Activated CD8-positive, alpha-beta memory T cell treated with anti-CD3 and anti-CD28 coated beads, Interleukin-2, amount 50 U/mL, for 24 hours (primary cell): ENCODE measurements around the gene UBQLNL.

Experiments
- DNase-seq: peaks from one replicate; pipeline ENCODE4 v3.0.0-alpha.2; 2020; ENCODE audit errors: extremely low read depth

UBQLNL gene

DNA sequence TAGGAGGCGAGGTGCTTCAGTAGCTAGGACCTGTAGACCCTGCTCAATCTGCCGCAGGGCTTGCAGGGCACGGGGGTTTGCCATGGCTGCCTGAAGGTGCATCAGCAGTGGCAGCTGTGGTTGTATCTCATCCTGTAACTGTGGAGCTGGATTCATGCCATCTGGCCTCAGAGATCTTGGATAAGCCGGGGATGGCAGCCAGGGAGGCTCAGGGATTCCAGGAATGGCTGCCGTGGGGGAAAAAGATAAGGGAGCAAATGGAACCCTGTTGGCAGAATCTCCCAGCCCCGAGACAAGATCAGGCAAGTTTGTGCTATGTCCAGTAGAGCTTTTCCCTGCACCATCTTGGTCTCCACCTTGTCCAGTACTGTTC, 8.6 kb downstream of the UBQLNL start:
- no peak for DNase-seq

DNA sequence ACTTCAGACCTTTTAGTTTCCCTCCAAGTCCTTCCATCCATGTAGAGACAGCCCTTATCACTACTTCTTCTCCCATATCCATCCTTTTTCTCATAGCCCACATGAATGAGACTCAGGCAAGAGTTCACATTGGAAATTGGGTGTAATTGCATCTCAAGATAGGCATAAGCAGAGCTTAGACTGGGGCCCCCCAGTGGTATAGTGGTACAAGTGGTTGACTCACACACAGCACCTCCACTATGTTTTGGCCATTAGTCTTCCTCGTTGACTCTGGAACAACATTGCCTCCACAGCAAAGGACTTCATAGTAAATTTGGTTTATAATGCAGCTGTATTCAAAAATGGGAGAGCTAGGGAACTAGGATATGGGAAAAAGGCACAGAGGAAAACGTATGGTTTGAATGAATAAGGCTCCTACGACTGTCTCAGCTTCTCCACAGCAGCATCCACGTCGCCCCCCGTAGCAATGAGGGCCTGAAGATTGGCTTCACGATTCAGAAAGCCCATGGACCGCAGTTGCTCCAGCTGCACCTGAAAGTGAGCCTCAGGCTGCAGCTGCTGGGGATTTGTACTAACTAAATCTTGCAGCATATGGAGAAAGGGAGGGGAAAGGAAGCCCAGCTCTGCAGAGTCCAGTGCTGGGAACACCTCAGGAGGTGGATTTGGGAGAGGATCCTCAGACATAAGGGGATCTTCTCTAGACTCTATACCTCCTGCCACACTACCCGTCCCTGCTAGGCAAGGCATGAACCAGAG, 9.1 kb downstream of the UBQLNL start:
- DNase-seq: no peak

DNA sequence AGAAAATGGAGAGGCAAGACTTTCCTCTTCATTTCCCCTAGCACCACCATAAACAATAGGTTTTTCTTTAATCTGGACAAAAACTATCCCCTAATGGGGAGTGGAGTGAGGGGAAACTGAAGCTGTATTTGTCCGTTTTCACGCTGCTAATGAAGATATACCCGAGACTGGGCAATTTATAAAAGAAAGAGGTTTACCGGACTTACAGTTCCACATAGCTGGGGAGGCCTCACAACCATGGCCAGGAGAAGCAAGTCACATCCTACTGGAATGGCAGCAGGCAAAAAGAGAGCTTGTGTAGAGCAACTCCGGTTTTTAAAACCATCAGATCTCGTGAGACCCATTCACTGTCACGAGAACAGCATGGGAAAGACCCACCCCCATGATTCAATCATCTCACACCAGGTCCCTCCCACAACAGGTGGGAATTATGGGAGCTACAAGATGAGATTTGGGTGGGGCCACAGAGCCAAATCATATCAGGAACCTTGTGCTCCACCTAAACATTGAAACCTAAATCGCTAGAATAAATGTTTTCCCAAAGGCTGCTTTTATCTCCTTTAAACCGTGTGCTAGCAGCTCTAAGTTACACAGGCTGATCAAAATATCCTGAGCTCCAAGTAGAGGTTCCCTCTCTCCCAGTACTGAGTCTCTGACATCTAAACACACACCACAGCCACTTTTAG, 11.0 kb downstream of the UBQLNL start:
- no peak for DNase-seq

DNA sequence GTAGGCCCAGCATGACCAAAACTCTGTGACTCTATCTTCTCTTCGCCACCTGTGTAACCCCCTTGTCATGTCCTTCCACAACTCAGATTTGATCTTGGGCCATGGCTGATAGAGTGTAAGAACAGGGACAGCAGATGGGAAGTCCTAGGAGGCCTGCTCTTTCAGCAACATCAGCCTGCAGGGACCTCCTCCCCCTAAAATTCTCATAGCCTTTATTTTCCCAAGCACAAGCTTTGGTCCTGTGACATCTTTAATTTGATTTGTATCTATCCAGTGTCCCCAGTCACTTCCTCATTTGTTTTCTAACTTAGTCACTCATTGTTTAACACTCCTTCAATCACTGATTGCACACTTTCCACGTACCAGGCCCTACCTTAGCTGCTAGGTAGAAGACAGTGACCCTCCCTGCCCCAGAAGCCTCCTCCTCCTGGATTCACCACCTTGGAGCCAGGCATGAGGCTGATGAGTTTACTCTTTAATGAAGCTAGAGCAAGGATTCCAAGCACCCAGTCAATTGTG, 12.0 kb downstream of the UBQLNL start:
- DNase-seq: no peak

DNA sequence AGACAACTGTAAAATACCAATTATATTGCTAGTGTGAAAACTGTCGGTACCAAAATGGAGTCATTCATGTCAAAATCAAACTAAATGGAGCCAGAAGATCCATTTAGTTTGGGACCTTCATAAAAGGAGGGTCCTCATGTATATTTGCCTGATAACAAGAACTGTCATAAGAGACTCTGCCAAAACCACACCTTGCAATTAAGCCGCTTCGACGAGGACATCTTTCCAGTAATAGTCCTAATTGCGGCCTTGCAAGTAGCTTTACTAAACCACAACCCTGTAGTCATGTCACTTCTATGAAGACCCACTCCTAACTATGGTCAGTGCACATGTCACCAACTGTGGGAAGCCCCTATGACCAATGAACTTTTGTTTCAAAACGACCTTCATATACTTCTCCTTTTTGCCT, 16.1 kb downstream of the UBQLNL start:
- DNase-seq: no peak

DNA sequence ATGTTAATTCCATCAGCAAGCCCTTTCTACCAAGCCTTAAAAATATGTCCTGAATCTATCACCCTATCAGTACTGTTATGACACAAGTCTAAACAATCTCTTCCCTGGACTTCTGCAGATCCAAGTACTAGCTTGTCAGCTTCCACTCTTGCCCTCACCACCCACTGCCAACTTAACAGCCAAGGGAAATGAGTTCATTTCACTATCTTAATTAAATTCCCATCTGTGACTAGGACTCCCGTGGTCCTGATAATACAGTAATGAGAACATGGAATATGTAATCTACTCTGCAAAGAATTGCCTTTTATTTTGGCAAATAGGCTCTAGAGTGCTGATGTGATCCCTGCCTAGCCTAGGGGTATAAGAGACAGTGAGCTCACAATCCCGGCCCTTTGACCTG, 16.8 kb downstream of the UBQLNL start:
- DNase-seq: no peak

DNA sequence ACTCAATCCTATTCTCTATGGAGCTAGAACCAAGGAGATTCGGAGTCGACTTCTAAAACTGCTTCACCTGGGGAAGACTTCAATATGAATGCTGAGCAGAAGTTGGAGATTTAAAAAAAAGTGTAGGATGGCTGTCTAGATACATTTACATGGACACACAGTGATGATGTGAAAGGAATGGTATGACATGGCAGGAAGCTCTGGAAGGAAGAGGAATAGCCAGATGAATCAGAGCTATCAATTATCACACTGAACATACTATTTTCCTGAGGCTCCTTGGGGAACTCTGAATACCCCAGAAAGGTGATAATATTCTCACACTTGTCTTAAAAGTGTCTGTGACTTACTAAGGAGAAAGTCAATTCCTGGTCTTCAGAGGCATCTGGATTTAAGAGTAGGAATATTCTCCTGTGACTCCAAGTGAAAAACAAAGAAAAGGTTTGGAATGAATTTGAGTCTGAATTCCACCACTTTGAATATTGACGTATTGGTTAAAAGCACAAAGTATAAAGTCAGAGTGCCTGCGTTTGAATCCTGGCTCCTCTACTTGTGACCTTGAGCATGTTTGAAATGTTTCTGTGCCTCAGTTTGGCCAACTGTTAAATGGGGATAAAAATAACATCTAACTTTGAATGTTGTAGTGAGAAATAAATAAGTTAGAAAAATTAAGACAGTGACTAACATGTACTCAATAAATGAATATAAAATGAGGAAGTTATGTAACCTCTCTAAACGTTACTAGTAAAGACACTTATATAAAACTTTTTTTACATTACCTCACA, 26.7 kb downstream of the UBQLNL start:
- no peak for DNase-seq

DNA sequence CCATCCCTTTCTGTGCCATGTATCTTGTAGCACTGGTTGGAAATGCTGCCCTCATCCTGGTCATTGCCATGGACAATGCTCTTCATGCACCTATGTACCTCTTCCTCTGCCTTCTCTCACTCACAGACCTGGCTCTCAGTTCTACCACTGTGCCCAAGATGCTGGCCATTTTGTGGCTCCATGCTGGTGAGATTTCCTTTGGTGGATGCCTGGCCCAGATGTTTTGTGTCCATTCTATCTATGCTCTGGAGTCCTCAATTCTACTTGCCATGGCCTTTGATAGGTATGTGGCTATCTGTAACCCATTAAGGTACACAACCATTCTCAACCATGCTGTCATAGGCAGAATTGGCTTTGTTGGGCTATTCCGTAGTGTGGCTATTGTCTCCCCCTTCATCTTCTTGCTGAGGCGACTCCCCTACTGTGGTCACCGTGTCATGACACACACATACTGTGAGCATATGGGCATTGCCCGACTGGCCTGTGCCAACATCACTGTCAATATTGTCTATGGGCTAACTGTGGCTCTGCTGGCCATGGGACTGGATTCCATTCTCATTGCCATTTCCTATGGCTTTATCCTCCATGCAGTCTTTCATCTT, 27.6 kb downstream of the UBQLNL start:
- DNase-seq: no peak

DNA sequence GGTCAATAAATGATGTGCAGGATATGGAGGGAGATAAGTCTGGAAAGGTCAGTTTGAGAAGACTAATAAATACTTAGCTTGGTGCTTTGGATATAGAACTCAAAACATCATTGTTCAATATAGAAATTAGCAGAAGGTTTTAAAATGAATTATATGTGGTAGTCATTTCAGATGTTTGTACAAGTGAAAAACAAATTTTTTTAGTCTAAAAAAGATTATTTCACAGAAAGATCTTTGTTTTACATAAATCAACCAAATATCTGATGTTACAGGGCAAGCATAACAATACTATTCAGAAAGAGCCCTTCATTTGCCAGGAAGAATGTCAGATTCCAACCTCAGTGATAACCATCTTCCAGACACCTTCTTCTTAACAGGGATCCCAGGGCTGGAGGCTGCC, 28.1 kb downstream of the UBQLNL start, which contains the start of gene OR52D1:
Gene OR52D1, plus strand, starts transcription at position 301 of the 400 bp plus-strand sequence. Its CDS starts 22 bp downstream, at position 323.
- DNase-seq: no peak

DNA sequence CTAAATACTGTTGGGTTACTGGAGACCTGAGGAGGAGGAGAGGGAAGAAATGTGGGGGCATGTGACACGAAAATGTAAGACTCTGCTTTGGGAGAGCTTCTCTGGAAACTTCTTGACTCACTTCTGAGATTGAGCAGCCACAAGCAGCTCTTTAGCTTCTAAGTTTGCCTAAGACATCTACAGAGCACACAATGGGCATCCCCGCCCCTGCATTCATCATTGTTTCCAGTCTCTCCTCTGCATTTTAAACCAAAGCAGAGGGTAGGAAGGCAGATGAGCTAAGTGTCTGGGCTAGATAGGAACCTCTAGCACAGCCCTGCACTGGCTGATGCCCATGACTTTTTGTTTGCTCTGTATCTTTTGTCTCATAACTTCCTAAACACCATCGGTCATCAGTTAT, 30.1 kb downstream of the UBQLNL start:
- no peak for DNase-seq

DNA sequence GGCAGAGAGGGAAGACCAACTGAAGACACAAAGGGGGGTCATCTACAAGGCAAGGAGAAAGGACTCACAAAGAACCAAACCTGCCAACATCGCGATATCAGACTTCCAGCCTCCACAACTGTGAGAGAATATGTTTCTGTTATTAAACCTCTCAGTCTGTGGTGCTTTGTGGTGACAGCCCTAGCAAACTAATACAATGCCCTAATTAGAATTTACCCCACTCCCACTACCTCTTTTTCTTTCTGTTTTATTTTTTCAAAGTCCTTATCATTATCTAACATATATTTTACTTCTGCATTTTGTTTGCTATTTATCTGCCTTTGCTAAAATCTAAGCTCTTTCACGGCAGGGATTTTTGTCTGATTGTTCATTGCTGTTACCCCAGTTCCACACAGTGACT, 30.5 kb downstream of the UBQLNL start:
- no peak for DNase-seq

DNA sequence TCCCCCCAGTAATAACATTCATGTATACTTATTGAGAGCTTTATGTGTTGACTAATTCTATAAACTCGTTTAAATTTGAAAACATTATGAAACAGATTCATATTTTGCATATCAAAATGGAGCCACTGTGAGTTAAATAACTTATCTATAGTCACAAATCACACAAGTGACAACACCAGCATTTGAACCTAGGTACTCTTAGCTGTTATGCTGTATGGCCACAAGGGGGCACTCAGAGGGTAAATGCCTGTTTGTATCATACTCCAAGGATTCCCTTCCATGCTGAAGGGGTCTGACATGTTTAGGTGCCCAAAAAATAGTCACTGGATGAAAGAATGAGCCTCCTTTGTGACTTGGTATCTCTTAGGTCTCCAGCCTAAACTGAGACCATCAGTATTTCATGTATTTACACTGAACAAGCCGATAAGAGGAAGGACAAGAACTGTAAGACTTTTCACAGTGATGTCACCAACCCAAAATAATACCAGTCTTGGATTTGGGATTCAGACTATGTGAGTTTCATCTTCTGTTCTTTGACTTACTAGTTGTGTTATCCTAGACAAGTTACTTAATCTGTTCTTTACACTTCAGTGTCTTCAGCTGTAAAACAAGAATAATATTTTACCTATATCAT, 40.2 kb downstream of the UBQLNL start:
- no peak for DNase-seq

DNA sequence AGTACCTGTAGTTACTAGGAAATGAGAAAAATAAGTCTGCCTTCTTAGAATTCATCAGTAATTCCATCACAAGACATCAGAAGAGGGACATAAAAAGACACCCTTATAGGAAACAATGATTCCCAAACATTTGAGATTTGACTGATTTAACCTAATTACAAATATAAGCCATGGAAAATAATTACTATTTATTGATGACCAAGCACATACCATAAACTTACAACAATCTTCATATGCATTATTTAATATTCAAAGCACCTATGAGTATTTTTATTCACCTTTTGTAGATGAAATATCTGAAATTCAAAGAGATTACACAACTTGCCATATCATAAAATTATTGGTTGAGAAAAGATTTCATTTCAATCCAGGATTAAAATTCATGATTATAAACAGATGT, 42.6 kb downstream of the UBQLNL start:
- no peak for DNase-seq

DNA sequence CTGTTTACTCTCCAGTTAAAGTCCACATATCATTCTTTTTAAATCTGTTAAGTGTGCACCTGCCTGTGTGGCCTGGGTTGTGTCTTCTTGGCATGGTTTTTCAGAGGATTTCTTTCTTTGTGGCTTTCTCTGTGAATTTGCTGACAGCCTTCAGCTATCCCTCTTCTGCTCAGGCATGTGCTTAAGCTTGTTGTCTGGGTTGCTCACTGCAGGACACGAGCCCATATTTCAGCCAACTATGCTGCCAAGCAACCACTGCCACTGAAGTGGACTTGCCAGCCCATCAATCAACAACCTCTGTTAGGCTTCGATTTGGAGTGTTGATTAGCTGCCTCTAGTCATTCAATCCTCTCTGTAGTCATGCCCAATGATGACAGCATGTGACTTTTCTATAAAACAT, 49.0 kb downstream of the UBQLNL start:
- DNase-seq: no peak
